Activated CD8-positive, alpha-beta memory T cell treated with anti-CD3 and anti-CD28 coated beads for 1 hour (primary cell): ENCODE results near the gene TCF4.

Experiments used
- DNase-seq, 2 donors: peaks; one replicate each; pipeline ENCODE4 v3.0.0-alpha.2; 2020; ENCODE audit warnings: low read depth in 1 of 2; ENCODE audit errors: extremely low read depth in 1 of 2

The TCF4 gene

DNA sequence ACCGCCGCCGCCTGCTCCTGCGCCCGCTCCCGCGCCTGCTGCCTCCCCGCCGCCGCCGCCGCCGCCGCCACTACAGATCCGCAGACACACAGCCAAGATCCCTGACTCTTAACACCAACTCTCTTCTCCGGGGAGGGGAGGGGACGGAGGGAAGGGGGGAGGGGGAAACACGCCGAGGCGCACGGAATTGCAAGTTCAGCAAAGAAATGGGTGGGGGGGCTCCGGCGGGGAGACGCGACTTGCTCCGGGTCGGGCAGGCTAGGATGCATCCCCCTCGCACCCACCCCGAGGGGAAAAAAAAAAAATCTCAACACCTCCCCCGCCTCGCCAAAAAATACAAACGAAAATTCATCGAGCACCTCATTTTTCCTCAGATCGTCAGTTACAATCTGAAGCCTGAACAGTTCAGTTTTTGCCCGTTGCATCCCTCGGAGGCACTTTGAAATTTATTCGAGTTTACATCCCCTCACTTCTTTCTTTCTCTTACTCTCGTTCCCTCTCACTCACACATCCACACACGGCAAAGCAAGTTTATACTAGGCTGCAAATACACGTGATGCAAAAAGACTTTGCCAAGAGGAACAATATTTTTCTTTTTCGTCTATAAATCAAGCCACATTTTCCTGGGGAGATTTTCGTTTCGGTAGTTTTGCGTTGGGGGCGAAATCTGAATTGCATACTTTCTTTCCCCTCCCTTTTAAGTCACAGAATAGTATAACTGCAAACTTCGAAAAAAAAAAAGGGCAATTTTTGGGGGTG, at the start of gene TCF4:
Gene TCF4, minus strand, starts transcription at position 82 of the 759 bp plus-strand sequence. CDS start 1,076 bp downstream, outside the sequence.
- no peak for DNase-seq

DNA sequence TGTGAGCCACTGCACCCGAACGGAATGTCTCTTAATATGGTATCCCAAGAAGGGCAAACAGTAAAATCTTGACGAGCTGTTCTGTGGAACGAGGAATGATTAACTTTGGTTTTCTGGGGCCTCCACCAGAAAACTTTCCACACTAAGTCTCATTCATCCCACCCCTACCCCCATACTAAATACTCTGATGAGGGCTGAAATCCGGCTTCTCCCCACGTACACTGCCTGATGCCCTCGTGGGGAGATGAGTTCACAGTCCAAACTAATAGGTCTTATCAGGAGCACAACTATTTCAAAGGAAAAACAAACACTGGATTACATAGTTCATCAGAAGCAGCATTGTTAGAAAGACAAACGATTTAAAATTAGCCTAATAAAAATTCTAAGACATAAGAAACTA, 49.2 kb upstream of the TCF4 start:
- DNase-seq: no peak

DNA sequence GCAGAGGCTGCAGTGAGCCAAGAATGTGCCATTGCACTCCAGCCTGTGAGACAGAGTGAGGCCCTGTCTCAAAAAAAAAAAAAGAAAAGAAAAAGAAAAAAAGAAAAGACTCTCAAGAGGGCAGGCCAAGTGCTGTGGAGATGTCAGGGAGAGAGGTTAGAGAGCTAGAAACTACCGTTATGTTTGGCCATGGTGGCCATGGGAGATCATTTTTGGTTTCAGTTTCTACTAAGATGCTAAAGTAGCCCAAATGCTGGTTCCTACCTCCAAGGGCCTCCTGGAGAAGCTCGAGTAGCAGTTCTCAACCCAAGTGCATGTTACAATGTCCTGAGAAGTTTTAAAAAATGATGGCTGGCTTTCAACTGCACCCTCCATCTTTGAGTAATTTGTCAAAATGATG, 47.4 kb upstream of the TCF4 start:
- no peak for DNase-seq

DNA sequence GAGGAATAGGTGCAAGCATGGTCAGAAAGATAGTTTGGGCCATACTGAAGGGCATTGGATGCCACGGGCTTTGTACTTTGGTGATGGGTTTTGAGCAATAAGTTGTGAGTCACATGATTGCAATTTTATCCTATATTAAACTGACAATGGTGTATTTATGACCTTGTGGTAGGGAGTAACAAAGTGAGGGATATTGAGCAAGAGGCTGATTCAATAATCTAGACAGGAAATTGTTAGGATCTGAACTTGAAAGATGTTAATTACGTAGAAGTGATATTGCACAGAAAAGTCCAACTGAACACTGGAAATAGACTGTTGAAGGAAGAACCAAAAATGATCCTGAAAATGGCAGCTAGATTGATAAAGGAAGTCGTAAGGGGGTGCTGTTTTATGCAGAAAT, 46.6 kb upstream of the TCF4 start:
- DNase-seq: no peak

DNA sequence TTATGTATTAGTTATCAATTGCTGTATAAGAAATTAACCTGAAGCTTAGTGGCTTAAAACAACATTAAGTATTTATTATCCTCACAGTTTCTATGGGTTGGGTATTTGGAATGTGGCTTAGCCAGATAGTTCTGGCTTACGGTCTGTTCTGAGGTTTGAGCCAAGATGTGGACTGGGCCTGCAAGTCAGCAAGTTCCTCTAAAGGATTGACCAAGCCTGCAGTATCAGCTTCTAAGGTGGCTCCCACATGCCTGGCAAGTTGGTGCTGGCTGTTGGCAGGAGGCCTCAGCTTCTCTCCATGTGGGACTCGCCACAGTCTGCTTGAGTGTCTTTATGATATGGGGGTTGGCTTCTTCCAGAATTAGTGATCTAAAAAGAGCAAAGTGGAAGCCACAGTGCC, 45.0 kb upstream of the TCF4 start:
- no peak for DNase-seq

DNA sequence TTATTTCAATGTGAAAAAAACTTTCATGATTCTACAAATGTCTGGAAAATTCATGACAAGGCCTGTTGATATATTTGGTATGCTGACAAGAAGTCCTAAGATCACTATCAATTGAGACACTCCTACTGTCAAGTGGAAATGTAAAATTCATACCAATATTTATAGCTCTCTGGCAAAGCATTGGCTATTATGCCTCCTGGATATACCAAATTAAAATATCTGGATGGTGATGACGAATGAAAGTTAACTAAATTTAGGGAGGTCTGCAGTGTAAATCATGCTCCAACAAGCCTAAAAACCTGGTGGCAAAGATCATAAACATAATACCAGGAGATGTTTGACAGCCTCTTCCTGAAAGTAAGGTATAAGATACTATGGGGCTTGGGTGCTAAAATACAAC, 41.1 kb upstream of the TCF4 start:
- no peak for DNase-seq

DNA sequence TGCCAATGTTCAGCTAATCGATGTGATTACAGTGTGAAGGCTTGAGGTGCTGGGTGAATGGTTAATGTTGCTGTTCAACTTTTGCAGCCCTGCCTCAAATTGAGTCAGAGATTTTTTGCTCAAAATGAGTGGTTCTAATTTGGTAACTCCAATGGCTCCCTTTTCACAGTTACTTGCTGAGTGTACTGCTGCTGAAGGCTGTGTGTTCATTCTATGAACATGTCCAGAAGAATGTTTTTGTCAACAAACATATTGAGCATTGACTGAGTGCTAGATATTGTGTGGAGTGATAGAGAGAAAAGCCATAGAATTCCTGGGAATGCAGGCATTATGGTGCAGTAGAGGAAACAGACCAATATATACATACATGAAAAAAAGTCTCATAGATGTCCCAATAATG, 39.0 kb upstream of the TCF4 start:
- no peak for DNase-seq

DNA sequence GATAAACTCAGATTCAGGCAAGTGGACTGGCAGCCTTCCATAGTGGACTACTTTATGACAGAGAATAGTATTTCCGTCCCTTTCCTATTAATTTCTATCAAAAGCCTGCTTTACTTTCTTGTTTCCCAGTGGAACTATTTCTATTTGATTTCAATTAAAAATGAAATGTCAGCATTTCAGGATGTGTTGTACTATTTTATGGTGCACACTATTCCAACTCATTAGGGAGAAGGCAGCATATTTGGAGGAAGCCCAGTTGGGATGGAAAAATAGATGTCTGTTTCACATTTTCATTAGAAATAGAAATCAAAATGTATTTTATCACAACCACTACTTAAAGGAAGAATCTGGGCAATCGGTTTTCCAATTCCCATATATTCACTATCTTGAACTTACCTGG, 37.9 kb upstream of the TCF4 start:
- DNase-seq: no peak

DNA sequence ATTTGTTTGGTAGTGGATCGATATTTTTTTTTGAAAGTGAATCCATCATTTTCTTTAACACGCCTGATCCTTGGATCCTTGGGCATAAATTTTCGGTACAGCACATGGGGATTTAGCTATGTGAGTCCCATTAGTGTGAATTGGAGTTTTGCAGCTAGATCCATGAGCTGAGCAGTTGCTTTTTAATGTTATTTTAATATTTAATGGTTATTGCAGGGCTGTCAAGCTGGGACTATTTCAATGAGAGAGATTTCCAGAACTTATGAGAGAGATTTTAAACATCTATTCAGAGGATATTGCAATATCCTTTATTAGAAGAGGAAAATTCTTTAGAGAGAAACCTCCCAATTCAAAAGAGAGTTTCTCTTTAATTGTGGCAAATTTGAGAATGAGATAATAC, 35.6 kb upstream of the TCF4 start:
- no peak for DNase-seq

DNA sequence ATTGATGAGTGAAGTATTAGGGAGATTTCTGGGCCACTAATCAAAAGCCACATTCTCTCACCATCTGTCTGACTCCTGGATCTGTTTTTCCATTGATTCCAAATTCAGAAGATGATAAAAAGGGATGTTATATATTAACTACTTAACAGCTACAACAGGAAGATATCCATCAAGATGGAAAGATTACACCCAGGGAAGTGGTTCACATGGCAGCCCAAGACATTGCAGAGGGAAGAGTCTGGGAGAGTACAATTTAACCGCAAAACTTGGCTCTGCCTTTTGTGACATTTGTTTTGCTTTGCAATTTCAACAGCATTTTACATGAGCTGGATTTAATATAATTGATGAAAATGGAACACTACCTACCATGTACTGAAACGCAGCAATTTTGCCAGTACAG, 22.5 kb upstream of the TCF4 start:
- DNase-seq: no peak

DNA sequence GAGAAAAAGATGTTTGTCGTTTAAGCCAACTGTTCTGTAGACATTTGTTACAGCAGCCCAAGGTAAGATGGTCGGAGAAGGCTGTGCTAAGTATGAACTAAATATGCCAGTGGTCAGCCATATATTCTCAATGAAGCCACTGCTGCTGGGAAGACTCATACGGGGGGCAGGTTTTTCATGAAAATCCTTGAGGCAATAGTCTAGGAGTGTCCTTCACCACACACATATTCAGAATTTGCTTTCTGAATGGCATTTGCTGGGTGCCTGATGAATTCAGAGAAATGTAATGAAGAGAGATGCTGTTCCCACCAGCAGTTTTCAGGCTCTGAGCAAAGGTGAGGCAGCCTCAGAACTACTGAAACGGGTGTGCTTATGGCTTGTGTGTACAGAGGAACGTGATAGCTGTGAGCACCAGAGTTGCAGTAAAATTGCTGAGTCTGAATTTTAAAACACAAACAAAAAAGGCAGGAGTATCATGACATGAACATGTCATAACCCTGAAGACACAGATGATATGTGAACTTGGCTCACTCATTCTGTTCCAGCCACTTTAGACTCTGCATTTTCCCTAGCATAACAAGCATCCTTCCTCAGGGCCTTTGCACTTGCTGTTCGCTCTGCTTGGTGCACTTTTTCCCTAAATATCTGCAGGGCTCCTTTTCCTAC, 21.3 kb upstream of the TCF4 start:
- no peak for DNase-seq

DNA sequence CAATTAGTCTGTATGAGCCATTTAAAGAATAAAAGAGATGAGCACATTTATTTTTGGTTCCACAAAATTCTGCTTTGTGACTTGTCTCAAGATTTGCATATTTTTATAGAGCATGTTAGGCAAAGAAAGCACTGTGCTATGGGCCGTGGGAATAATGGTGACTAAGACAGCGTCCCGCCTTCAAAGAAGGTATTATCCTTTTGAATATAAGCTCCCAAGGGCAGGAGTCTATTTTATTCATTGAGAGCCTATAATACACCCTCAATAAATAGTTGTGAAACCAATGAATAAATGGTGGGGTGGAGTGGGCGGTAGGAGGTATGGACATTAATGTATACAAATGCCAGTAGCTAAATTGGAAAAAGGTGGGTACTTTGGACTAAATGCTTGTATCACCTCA, 20.5 kb upstream of the TCF4 start:
- DNase-seq: no peak

DNA sequence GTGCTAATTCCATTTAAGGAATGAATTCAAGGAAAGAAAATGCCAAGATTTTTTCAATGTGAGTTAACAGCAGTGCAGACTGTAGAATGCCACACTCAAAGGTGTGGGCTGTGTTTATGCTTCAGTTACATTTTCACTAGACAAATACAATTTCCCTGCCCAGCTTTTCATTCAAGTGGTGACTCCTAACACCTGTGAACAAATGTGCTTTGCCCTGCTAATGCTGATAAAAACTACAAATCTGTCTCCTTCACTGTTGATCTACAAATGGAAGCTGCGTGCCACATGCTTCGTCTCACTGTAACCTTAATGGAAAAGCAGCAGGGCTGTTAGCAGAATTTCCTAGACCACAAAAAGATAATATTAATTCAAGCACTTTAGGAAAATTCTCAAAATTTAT, 19.8 kb upstream of the TCF4 start:
- no peak for DNase-seq

DNA sequence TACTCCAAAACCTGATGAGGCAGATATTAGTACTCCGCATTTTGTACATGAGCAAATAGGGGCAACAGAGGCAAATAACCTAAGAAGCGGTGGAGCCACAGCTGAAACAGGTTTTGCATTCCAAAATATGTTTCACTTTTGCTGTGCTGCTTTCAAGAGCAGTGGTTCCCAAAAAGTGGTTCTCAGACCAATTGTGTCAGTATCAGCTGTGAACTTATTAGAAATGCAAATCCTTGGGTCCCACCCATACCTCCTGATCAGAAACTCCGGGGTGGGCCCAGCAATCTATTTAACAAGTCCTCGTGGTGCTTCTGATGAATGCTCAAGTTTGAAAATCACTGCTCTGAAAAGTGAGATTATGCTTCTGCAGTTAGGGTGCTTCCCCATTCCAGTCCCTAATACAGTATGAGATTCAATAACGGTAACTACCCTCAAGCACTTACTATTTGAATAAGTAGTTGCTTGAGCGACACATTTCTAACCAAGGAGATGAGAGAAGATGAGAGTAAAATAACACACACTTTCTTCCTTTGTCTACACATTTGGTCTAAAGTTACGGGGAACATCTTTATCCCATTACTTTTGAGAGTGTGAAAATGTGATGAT, 17.8 kb upstream of the TCF4 start:
- no peak for DNase-seq

DNA sequence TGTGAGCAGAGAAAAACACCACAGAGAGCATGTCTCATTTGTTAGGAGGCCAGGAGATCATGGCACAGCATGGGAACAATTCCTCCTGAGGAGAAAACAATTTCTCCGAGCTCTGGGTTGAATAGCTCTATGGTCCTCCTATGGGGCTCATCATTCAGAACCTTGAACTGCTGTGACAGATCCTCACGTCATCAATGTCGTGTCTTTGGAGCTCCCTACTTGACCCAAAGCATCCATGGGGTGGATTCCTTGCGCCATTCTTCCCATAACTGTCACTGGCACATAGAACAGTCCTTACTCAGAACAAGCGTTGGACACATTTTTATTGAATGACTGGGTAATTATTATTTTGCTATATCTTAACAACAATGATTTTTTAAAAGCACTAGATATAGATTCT, 15.8 kb upstream of the TCF4 start:
- DNase-seq: no peak

DNA sequence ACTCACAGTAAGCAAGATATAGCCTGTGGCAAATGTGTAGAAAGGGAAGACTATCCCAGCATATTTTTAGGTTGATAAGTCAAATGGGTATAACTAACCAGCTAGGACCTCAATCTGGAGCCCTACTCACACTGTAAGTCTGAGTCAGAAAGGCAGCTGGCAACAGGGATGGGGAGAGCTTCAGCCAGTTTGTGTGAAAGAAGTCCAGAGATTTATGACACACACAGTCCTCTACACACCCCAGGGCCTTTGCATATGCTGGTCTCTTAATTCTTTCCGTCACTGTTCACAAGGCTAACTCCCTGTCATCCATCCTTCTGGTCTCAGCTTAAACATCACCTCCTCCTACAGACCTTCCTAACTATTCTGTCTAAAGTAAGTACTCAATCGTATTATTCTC, 5.9 kb upstream of the TCF4 start:
- no peak for DNase-seq

DNA sequence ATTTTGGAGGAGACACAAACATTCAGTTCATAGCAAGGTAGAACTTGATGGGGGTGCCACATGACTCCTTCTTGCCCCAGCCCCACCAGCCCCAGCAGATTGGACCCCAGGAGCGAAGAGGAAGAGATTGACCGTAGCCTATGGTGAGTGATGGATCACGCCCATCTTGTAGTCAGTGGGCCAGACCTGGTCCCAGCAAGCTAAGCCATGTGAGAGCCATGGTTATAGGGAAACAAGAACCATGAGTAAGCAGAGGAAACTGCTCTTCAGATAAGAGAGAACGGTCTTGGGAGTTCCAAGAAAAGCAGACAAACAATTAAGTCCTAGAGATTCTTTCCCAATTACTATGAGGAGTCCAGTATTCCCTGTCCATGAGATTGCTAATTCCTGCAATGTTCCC, 4.6 kb upstream of the TCF4 start:
- no peak for DNase-seq

DNA sequence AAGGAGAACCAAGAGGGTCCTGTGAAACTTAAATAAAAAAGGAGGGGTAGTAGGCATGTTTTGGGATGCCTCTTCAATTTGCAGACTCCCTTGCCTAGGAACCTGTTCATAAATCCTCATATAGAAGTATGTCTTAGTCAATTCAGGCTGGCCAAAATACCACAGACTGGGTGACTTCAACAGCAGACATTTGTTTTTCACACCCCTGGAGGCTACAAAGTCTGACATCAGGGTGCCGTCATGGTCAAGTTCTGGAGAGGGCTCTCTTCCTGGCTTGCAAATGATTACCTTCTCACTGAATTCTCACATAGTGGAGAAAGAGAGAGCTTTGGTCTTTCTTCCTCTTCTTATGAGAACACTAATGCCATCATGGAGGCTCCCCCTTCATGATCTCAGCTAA, 4.1 kb upstream of the TCF4 start:
- DNase-seq: no peak

DNA sequence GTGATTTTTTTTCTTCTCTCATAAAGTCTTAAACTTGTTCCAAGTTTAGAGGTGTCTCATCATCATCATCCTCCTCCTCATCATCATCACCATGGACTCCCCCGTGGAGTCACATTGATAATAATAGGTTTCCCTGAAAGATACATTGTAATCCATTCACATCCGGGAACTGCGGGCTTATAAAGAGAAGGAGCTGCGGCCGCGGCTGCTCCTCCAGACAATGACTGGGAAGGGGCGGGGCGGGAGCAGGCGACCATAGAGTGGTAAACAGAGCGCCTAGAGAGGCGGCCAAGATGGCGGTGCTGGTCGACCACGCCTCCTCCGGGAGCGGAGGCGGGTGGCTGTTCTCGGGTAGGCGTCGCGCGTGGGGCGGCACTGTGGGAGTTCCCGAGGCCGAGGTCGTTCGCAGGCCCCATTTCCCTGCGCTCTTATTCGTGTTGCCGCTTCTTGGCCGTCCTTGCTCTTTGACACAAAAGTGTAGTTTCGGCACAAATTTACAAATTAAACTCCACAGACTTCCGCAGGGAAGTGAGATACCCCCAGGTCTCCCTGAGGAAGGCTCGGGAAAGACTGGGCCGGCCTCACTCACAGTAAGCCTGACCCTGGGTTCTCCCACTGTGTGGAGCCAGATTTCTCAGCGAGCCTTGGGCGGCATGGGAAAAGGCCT, 1.8 kb upstream of the TCF4 start:
- DNase-seq: peak; percentile 11 to 50

DNA sequence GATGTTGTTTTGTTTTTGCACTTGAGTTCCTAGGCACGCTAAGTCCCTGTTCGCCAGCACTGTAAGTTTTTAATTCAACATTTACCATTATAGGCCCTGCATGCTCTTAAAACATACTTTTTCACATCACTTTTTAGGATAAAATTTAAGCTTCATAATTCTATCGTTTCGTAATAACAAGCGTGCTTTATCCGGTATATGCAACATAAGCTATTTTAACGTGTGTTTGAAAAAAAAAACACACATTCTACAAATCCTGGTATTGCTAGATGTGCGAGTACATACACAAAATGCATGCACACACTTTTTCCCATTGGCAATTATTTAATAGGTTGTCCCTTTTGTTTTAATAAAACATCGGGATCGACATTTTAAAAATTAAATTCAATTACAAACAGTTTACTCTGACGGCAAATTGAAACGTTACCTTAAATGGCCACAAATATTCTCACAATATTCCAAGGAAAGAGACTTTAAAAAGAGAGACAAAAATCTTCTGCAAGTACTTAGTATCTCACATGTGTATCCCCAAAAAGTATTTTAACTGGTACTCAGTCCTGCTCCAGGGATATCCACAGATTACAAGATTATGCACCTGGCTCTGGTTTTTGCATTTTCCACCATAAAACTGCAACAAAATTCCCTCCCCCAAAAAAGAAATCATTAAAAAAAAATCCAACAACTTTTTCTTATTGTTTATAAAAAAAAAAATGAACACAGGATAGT, 1.0 kb upstream of the TCF4 start:
- no peak for DNase-seq

DNA sequence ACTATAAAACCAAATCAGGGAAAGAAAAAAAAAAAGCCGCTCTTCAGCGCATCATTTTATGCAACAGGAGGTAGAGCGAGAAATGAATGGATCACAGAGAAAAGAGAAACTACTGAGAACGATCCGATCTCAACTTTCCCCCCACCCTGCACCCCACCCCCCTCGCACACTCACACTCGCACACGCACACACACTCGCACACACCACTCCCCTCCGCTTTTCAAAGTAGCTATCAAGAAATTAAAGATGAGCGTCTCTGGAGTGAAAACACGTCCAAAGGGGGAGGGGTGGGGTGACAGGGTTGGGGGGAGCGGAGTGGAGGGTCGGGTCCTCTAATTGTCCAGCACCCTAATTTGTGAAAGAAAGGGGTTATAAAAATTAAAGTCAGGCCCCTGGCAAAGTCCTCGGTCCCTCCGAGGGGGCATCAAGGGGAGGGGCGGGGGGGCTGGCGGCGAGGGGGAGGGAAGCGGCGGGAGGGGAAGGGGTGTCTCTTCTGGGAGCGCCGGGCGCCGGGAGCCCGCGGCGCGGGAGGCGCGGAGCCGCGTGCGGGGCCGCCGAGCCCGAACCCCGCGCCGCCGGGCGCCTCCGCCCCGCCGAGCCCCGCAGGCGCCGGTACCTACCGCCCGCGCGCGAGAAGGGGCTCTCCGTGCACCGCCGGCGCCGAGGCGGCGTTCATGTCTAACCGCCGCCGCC, 428 bp downstream of the TCF4 start:
- DNase-seq: no peak
